Measurements from ENCODE around the gene CRELD1. TPM values are rescaled to one million over a fixed set of nuclear protein-coding genes. Genes with fewer than 3 reads are reported as not detected.
"Not testable (repeated sequence)": the region's sequence is repeated elsewhere in the genome, so short reads cannot be mapped to it uniquely, and the experiment has no call there.

CRELD1 gene
- total RNA-seq: 4.6 TPM

- ATAC-seq: peak; percentile 95
These were observed at the start of gene CRELD1 for GRCh38 chr3:9933561-9934234. TSS of gene CRELD1 (plus strand) at chr3:9933834. CDS start at chr3:9934439, 605 bp downstream.

GRCh38 chr3:9884555-9885165 lies 49.0 kb upstream of the CRELD1 start:
- peak; percentile 96 for ATAC-seq

GRCh38 chr3:9886328-9886727 lies 47.3 kb upstream of the CRELD1 start:
- no peak for ATAC-seq

- no peak for ATAC-seq
These were observed 46.2 kb upstream of the CRELD1 start for GRCh38 chr3:9887480-9887879.

- no peak for ATAC-seq
These were observed 45.1 kb upstream of the CRELD1 start for GRCh38 chr3:9888540-9888939.

- ATAC-seq: no peak
These were observed 44.2 kb upstream of the CRELD1 start for GRCh38 chr3:9889405-9889804.

- ATAC-seq: peak; percentile 93
These were observed 43.2 kb upstream of the CRELD1 start, which contains the start of gene JAGN1 for GRCh38 chr3:9890249-9891071. TSS of gene JAGN1 (plus strand) at chr3:9890610. CDS start at chr3:9890723, 113 bp downstream.

GRCh38 chr3:9891072-9891622 lies 42.5 kb upstream of the CRELD1 start:
- ATAC-seq: no peak

- no peak for ATAC-seq
These were observed 39.9 kb upstream of the CRELD1 start for GRCh38 chr3:9893739-9894138.

- ATAC-seq: not testable (repeated sequence)
These were observed 37.9 kb upstream of the CRELD1 start for GRCh38 chr3:9895715-9896114.

GRCh38 chr3:9896755-9897407 lies 36.8 kb upstream of the CRELD1 start:
- not testable (repeated sequence) for ATAC-seq

- ATAC-seq: peak; percentile 86
These were observed 35.9 kb upstream of the CRELD1 start for GRCh38 chr3:9897408-9898372.

GRCh38 chr3:9898467-9899241 lies 35.0 kb upstream of the CRELD1 start:
- ATAC-seq: no peak

- no peak for ATAC-seq
These were observed 34.3 kb upstream of the CRELD1 start for GRCh38 chr3:9899289-9899791.

- not testable (repeated sequence) for ATAC-seq
These were observed 32.6 kb upstream of the CRELD1 start for GRCh38 chr3:9900965-9901415.

- ATAC-seq: no peak
These were observed 31.7 kb upstream of the CRELD1 start for GRCh38 chr3:9901967-9902366.

- peak; percentile 81 for ATAC-seq
These were observed 31.0 kb upstream of the CRELD1 start, which contains the start of gene IL17RE for GRCh38 chr3:9902372-9903237. TSS of gene IL17RE (plus strand) at chr3:9902848. CDS start at chr3:9902933, 85 bp downstream.

- peak; percentile 14 for ATAC-seq
These were observed 30.4 kb upstream of the CRELD1 start for GRCh38 chr3:9903238-9903624.

- ATAC-seq: no peak
These were observed 29.7 kb upstream of the CRELD1 start for GRCh38 chr3:9903904-9904303.
